Stimulated activated naive CD4-positive, alpha-beta T cell treated with Interleukin-2 at 50 U/mL for 16 hours (primary cell): Measurements from ENCODE around the gene TRIM54.
"Not testable (repeated sequence)": the region's sequence is repeated elsewhere in the genome, so short reads cannot be mapped to it uniquely, and the experiment has no call there.

Experiments used
- DNase-seq: peaks from one replicate; lab custom pipeline; 2025; lab: John Stamatoyannopoulos, UW

The TRIM54 gene

GRCh38 chr2:27284996-27285395 is 2.8 kb downstream of the TRIM54 start:
- DNase-seq: no peak

DNA sequence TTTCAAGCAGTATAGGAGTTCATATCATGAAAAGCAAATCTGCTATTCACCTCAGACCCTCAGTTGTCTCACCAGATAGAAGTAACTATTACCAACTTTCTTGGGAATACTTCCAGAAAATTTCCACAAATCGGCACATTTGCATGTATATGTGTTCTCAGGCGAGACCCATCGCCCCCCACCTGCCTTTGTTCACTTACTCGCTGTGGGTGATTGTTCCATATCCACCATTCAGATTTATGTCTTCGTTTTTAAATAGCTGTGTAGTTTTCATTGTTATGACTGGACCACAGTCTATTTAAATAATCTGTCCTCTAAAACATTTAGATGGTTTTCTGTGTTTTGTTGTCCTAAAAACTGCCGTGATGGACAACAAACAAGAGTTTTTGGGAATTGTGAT is 3.3 kb downstream of the TRIM54 start:
- DNase-seq: no peak

DNA sequence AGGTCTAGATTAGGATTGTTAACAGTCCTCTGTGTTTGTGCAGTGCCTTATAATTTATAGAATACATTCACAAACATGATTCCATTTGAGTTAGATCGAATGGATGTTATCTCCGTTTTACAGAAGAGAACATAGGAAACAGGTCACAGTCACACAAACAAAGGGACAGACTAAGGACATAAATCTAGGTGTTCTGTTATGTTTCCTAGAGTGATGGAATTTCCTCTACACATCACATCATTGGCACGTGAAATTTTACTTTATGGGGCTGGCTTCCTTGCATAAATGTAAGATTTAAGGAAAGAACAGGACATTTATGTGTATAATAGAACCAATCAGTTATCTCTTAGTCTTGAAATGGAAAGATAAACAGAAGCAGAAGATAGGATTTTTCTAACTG is 6.4 kb downstream of the TRIM54 start:
- DNase-seq: no peak

- no peak for DNase-seq
These were observed 8.3 kb downstream of the TRIM54 start for GRCh38 chr2:27290549-27290948.

- DNase-seq: no peak
These were observed 9.6 kb downstream of the TRIM54 start for GRCh38 chr2:27291865-27292264.

DNA sequence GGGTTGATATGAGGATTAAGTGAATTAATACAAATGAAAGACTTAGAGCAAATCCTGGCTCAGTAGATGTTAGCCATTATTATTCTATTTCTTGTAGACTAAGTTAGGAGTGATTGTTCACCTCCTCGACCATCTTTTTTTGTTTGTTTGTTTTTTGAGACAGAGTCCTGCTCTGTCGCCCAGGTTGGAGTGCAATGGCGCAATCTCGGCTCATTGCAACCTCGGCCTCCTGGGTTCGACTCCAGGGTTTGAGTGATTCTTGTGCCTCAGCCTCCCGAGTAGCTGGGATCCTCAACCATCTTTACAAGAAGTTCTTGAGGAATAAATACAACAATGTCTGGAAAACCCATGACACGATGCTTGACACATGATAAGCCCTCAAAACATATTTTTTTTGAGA is 12.7 kb downstream of the TRIM54 start:
- no peak for DNase-seq

- no peak for DNase-seq
These were observed 14.3 kb downstream of the TRIM54 start for GRCh38 chr2:27296481-27296880.

GRCh38 chr2:27297195-27297594 is 15.0 kb downstream of the TRIM54 start:
- no peak for DNase-seq

- no peak for DNase-seq
These were observed 16.3 kb downstream of the TRIM54 start for GRCh38 chr2:27298391-27299080.

GRCh38 chr2:27300606-27301005 is 18.4 kb downstream of the TRIM54 start:
- DNase-seq: not testable (repeated sequence)

- peak; percentile 12 for DNase-seq
These were observed 21.1 kb downstream of the TRIM54 start for GRCh38 chr2:27303093-27304025.

DNA sequence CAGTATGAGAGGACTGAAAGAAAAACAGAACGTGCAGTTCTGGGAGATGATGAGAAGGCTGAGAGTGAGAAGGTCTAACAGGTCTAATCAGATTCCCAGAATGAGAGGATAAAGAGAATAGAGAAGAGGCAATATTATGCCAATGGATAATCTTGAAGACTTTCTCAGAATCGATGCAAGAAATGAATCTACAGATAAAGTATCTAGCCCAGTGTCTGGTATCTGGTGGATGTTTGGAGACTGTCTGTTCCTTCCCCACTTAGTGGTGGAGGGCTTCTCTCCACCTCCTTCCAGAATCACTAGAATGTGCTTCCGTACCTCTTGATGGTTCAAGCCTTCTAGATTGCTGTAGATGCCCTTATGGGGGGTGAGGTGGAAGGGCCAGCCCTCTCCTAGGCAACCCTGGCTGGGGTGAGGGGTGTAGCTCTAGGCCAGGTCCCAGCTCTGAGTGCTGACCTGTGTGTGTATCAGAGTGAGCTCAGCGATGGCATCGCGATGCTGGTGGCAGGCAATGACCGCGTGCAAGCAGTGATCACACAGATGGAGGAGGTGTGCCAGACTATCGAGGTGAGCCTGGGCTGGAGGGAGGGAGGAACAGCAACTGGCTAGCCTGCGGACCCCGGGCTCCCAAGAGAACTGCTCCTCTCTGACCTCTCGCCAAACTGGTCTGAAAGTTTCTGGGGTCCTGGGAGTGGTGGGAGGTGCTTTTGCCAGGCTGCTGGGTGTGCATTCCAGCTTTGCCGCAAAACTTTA is 22.4 kb downstream of the TRIM54 start:
- no peak for DNase-seq

DNA sequence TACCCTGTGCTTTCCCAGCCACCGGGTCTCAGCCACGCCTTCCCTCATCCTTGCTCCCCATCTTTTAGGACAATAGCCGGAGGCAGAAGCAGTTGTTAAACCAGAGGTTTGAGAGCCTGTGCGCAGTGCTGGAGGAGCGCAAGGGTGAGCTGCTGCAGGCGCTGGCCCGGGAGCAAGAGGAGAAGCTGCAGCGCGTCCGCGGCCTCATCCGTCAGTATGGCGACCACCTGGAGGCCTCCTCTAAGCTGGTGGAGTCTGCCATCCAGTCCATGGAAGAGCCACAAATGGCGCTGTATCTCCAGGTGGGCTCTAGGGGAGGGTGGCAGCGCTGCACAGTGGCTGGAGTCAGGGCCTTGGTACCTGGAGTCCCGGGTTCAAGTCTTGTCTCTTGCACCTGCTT is 23.3 kb downstream of the TRIM54 start:
- DNase-seq: no peak

DNA sequence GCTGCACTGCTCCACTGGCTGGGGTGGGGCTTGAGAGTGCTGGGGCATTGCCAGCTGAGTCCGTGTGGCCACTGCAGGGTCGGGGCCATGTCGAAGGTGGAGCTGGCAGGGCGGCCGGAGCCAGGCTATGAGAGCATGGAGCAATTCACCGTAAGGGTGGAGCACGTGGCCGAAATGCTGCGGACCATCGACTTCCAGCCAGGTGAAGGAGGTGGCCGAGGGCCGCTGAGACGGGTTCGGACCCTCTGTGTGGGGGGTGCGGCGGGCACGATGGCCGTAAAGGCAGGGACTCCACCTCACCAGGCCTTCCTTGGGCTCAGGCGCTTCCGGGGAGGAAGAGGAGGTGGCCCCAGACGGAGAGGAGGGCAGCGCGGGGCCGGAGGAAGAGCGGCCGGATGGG is 23.9 kb downstream of the TRIM54 start:
- DNase-seq: no peak

DNA sequence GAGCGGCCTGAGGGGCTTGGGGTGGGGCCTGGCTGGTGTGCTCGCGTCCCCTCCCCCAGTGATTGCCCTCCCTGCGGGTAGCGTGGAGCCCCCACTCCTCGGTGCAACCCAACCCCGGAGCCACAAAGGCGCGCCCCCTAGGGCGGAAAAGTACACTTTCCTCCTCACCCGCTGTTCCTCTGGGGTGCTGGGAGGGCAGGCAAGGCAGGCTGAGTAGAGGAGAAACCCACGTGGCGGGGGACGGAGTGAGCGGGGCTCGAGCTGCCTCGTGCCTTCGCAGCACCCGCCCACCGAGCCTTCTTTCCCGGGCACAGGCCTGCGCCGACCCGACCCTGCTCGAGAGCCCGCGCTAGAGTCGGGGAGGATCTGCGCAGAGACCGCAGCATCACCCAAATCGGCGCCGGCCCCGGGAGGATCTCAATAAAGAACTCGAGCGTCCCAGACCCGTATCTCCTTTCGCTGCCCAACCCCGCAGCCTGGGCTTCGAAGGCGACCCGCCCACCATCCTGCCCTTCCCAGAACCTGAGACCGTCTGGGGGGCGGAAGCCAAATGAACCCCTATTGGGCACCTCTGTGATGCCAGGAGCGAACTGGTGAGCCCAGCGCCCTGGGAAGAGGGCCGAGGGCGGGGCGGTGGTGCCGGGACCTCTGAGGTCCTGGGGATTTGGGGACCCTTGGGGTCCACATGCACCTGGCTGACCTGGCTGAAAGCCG is 24.5 kb downstream of the TRIM54 start:
- peak; percentile 36 for DNase-seq

DNA sequence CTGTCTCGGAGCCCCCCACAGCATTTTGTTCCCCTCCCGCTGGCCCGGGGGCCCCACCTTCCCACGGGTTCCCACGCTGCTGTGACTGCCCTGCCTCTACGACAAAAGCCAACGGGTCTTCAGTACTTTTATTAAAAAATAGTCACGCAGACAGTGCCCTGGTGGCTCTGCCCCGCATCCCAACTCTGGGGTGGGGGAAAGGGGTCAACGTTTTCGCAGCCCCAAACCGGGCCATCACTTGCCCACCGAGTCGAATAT is 25.0 kb downstream of the TRIM54 start:
- DNase-seq: no peak

DNA sequence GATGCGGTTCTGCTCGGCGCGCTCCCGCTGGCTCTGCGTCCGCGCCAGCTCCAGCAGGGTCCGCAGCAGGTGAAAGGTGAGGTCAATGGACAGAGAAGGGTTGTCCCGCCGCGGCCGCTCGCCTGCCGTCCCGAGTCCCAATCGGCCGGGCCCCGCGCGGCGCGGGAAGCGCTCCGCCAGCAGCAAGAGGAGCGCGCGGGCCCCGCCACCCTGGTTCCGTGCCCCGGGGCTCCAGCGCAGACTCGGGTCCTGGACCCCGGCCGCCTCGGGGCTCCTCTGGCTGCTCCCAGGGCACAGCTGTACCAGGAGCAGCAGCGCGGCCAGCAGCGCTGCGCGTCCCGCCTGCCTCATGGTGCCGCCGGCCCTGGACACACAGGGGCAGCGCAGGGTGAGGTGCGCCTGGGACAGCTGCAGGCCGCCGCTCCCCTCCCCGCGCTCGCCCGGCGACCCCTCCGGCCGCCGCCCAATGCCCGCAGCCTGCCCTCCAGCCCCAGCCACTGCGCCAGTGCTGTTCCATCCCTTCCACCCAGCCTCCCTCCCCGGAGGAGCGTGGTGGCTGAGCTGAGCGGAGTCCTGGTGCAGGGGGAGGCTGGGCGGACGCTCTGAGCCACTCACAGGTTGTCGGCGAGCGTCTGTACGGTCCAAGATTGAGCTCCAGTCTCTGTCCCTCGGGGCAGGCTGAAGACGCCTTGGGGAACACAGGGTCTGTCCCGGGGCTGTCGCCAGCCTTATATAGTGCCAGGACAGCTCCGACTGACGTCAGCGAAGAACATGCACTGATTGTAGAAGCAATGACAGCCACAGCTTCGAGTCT is 25.5 kb downstream of the TRIM54 start:
- no peak for DNase-seq

GRCh38 chr2:27308359-27308881 is 26.2 kb downstream of the TRIM54 start, which contains the start of gene UCN:
UCN (minus strand) TSS chr2:27308445; CDS start chr2:27307895, 550 bp downstream.
- DNase-seq: no peak

DNA sequence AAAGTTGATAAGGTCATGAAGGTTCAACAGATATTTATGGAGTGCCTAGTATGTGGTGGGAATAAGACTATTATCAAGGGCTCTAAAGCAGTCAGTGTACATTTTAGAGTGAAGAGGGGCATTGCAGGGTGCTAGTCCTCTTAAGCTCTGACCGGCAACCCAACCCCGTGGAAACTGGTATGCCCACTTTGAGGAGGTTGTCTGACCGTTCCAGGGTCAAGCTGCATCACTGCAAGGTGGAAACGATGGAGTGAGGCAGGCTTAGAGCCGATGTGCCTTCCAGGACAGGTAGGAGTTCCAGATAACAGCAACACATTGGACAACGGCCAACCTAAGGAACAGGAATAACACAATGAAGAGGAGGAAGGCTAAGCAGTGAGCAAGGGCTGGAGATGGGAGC is 27.4 kb downstream of the TRIM54 start:
- DNase-seq: no peak

DNA sequence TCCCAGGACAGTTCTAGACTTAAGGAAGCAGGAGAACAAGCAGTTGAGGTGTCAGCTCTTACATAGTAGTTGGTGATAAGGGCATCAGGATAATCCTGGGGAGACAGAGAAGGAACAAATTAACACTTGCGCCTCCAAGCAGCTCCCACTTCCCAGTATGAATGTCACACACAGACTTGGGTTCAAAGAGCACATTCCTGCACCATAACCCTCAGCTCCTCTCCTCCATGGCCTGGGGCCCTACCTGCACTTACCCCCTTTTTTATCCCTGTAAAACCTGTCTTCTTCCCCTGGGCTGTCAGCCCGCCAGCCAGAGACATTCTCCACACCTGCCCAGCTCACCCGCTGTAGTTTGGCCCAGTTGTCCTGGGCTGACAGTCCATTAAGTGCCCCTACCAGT is 29.9 kb downstream of the TRIM54 start:
- DNase-seq: no peak
